Ecto neural progenitor cell (in vitro differentiated cells): Measurements from ENCODE around the gene GPC1.

Source experiments
- DNase-seq: peaks from one replicate; pipeline ENCODE4 v3.0.0-alpha.2; 2018; ENCODE audit warnings: low spot score

The GPC1 gene

GRCh38 chr2:240499309-240500301, 64.1 kb downstream of the GPC1 start:
- DNase-seq, result no peak

GRCh38 chr2:240500561-240501423, 65.3 kb downstream of the GPC1 start:
- DNase-seq, result peak; percentile 38

DNA sequence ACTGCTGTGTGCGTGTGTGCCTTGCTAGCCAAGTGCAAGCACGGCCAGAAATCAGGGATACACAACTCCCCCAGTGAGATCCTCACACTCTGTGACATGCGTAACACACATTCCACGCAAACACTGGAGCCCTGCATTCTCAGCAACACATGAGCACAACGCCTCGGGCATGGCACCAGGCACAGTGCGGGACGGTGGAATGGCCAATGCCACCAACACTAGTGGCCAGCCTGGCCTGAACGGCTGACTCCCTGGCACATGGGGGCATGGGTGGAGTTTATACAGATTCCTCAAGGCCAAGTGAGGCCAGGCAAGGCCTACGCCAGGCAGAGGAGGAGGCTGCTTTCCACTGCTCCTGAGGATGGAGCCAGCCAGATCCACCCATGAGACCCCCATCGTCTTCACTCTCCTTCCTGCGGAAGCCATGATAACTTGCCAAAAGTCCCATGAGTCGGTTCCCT, 66.1 kb downstream of the GPC1 start:
- DNase-seq, result no peak

GRCh38 chr2:240502059-240502429, 66.6 kb downstream of the GPC1 start:
- DNase-seq, result no peak

- DNase-seq, result no peak
Measured at GRCh38 chr2:240502430-240503121, 67.1 kb downstream of the GPC1 start.

GRCh38 chr2:240503375-240503774, 67.9 kb downstream of the GPC1 start:
- DNase-seq, result no peak

GRCh38 chr2:240503848-240504247, 68.4 kb downstream of the GPC1 start:
- no peak for DNase-seq

- DNase-seq, result no peak
Measured at GRCh38 chr2:240505910-240506309, 70.4 kb downstream of the GPC1 start.

DNA sequence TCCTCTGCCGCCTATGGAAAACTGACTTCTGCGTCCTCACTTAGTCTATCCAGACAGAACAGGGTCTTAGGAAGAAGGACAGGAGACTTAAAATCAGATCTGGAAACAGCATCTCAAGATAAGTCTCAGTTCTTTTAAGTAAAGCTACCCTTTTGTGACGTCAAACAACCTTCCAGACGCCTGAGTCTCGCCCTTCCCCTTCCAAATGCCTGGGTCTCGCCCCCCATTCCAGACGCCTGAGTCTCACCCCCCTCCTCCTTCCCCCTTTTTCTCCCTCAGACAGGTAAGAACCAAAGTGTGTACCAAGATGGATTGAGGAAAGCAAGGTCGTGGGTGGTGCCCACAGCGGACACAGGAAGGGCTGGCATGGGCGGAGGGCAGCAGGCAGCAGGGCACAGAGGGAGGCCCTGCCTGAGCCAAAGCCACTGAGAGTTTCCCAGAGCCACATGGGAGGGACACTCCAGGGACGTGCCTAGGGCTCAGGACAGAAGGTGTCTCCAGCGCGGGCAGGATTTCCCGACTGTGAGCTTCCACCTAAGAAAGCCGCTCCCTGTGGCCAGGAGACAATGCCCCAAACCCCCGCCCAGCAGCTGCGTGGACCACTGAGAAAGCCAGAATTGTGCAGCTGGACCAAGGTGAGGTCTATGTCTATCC, 71.1 kb downstream of the GPC1 start:
- peak; percentile 42 for DNase-seq

- DNase-seq, result peak; percentile 39
Measured at GRCh38 chr2:240507060-240507777, 71.8 kb downstream of the GPC1 start.

DNA sequence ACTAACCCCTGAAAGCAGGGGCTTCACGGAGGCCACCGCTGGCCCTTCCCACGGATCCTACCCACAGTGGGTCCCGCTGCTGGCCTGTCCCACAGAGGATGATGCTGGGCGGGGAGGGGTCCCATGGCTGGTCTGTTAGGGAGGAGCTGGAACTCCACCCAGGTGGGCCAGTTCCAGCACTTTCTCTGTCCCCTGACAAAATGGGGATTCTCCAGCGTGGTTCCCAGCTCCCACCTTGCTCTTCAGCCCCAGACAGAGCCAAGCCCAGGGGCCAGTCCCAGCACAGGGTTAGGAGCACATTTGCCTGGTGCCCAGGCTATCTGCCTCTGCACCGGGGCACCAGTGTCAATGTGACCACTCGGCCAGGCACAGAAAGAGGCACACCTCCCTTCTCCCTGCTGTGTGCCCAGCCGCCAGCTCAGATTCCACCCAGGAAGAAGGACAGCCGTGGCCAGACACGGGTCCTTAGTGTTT, 72.4 kb downstream of the GPC1 start:
- DNase-seq, result peak; percentile 40

DNA sequence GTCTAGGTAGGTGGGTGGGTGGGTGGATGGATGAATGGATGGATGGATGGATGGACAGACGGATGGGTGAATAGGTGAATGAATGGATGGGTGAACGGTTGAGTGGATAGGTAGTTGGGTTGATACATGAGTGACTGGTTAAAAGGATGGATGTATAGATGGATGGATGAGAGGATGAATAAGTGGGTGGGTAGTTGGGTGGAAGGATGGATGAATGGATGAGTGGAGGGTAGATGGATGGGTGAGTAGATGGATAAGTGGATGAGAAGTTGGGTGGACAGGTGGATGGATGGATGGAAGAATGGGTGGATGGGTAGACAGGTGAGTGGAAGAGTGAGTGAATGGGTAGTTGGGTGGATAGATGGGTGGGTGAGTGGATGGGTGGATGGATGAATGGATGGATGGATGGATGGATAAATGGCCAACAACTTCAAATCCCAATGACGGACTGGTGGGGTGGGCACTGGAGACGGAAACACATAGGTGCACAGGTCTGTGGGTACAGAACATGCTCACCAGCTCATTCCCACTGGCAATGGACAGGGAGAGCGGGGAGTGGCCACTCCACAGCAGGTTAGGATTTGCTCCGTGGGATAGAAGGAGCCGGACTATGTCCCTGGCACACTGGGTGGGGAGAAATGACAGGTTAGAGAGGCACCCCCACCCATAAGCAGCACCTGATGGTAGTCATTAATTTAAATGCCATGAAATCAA, 73.5 kb downstream of the GPC1 start:
- DNase-seq, result no peak

DNA sequence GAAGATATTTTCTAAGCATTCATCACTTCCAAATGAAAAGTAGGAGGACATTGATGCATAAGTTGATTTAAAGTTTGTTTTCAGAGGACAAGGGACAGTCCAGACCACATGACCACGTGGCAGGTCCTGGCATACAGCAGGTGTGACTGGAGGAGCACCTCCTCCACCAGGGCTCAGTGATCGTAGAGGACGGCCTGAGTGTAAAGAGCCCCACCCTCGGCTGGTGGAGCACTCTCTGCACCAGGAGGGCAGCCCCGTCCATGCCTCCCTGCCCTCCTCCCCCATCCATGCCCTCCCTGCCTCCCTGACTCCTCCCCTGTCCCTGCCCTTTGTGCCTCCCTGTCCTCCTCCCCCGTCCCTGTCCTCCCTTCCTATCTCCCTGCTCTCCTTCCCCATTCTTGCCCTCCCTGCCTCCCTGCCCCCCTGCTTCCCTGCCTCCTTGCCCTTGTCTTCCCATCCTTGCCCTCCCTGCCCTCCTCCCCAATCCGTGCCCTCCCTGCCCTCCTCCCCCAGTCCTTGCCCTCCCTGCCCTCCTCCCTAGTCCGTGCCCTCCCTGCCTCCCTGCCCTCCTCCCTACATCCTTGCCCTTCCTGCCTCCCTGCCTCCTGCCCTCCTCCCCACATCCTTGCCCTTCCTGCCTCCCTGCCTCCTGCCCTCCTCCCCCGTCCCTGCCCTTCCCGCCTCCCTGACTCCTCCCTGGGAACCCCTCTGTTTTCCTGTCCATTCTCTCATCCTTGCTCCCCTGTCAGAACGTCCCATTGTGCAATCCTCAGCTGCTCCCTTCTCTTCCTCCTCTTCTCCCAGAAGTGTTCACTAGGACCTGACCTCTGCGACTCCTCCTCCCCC, 74.4 kb downstream of the GPC1 start:
- no peak for DNase-seq

DNA sequence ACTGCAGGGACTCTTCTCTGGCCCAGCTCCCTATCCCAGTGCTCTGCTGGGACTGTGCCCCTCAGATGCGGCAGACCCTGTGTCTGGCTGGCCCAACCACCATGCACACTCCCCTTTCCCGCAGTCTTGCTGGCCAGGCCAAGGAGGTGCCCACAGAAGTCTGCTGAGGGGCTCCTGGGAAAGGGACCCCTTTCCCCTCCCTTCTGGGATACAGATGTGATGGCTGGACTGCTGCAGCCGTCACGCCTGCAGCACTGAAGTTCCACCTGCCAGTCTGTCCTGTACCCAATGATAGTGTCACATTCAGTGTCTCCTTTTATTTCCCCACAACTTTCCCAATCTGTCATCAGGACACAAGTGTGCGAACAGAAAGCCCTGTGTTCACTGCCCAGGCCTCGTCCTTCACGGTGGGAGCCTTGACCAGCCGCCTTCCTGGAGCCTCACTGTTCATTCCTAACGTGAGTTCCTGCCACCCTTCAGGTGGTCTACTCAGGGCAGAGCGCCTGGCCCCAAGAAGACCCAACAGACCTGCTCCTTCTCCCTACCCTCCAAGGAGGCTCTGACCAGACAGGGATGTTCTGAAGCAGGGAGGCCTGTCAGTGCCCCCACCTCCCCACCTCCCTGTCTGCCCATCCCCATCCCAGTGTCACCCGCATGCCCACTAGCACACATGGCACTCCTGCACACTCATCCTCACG, 75.2 kb downstream of the GPC1 start:
- DNase-seq, result no peak

GRCh38 chr2:240511351-240512108, 76.1 kb downstream of the GPC1 start:
- no peak for DNase-seq

GRCh38 chr2:240512109-240512485, 76.6 kb downstream of the GPC1 start:
- no peak for DNase-seq

DNA sequence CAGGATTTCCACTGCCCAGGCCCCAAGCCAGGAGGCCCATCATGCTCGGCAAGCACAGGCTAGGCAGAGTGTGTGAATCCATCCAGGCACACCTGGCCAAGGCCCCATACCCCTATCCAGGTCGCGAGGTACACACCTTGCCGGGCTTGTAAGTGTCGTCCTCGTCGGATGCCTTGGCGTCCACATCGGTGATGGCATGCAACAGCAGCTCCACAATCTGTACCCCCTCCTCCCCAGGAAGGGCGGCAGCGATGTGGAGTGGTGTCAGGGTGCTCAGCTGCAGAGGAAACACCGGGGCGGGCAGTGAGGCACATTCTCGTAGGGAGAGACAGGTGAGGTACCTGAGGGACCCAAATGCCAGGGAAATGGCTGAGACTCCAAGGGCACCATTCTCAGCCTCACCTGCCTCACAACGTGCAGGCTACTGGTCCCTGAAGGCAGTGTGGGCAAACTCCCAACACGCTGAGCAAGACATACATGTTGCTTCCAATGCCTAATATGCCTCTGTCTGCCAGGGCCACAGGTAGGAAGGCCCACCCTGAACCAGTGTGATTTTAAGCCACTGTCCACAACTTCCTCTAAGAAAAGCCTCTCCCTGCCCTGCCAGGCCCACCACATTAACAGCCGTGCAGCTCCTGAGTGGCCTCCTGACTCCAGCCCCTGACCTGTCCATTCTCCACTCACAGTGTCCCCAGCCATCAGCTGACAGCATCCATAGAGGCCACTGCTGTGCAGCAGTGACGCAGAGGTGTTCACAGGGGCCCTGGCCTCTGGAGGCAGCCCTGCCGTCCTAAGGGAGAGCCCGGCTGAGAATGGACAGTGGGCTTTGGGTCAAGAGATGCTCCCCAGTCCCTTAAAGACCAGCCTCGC, 77.4 kb downstream of the GPC1 start:
- DNase-seq, result no peak
